Transverse colon (tissue), 4 donors: ENCODE results near the gene CEP250. TPM values are rescaled to one million over a fixed set of nuclear protein-coding genes. Genes with fewer than 3 reads are reported as not detected.

Experiments used
- DNase-seq: peaks from one replicate; pipeline ENCODE4 v3.0.0-alpha.2; 2019
- H3K27ac ChIP-seq, 4 donors: fragments of 200-600 bp; sonication (generic); 2 replicates each; pipeline ENCODE4 v1.5.1; 2016 to 2018; ENCODE audit warnings: inconsistent platforms in 4 of 4
- H3K27me3 ChIP-seq: fragments of 200-600 bp; sonication (generic); 2 replicates; pipeline ENCODE4 v1.5.1; 2017; ENCODE audit warnings: inconsistent platforms
- H3K36me3 ChIP-seq, 4 donors: fragments of 200-600 bp; sonication (generic); 2 replicates each; pipeline ENCODE4 v1.5.1; 2017 to 2019; ENCODE audit warnings: inconsistent platforms in 4 of 4
- H3K4me1 ChIP-seq, 4 donors: fragments of 200-600 bp; sonication (generic); 2 replicates each; pipeline ENCODE4 v1.5.1; 2017 to 2020; ENCODE audit warnings: inconsistent platforms in 4 of 4
- H3K4me3 ChIP-seq, 4 donors: fragments of 200-600 bp; sonication (generic); 1 replicate in 1 of 4; 2 replicates in 3 of 4; pipeline versions ENCODE4 v1.5.1 to v1.6.1; 2017 to 2019; ENCODE audit warnings: inconsistent platforms in 4 of 4
- H3K9me3 ChIP-seq, 2 donors: fragments of 200-600 bp; sonication (generic); 2 replicates each; pipeline ENCODE4 v1.5.1; 2017 to 2019; ENCODE audit warnings: inconsistent platforms in 2 of 2
- CTCF ChIP-seq, 5 experiments: fragments of 200-600 bp in 3 of 5; fragments of 450-650 bp in 2 of 5; sonication (generic) in 3 of 5; IDR thresholded peaks; 1 replicate in 2 of 5; 2 replicates in 3 of 5; pipeline ENCODE4 v1.5.1; 2016 to 2017; ENCODE audit warnings: antibody characterized with exemption in 5 of 5, inconsistent platforms in 3 of 5, mild to moderate bottlenecking in 2 of 5, moderate library complexity in 1 of 5
- EP300 ChIP-seq: sonication (generic); formaldehyde crosslinking; IDR thresholded peaks from one replicate; pipeline ENCODE4 v1.6.1; 2017; ENCODE audit warnings: antibody characterized with exemption, low read depth
- POLR2A ChIP-seq: fragments of 450-650 bp; IDR thresholded peaks from one replicate; pipeline ENCODE4 v1.6.1; 2016; ENCODE audit warnings: antibody characterized with exemption, mild to moderate bottlenecking, moderate library complexity
- POLR2AphosphoS5 ChIP-seq, 3 donors: sonication (generic); formaldehyde crosslinking; IDR thresholded peaks; one replicate each; pipeline ENCODE4 v1.6.1; 2016; ENCODE audit warnings: antibody characterized with exemption in 3 of 3
- WGBS, 2 donors: methylation state at CpG; one replicate each; pipeline ENCODE4 v1.1.5; 2018; ENCODE audit warnings: low coverage in 1 of 2; 5-methylcytosine and 5-hydroxymethylcytosine counted together
- in situ Hi-C, 4 donors: fragments of 200-750 bp; cut with MboI; loops; one replicate each; pipeline versions ENCODE4 v1.15.0 to v1.15.1; 2017; ENCODE audit warnings: low sequenced_read_pairs in 3 of 4, low pct_ligation_motif_present in 1 of 4, low pct_unique_long_range_greater_than_20kb in 1 of 4
- intact Hi-C: fragments of 100-400 bp; cut with DNase I; formaldehyde crosslinking; loops from one replicate; pipeline ENCODE4 v1.15.1; 2023; ENCODE audit warnings: low total_unique reads
- total RNA-seq, 4 donors: library from RNA; depleted of rRNA; stranded (reverse); fragments of >200 nt; gene quantifications; one replicate each; pipeline ENCODE4 v1.1.0, GENCODE V29; 2016

The CEP250 gene
- total RNA-seq, 4 donors from 2014 or later, result 22.8 to 38.6 (median 28.7) TPM

GRCh38 chr20:35443003-35443402, 12.4 kb upstream of the CEP250 start:
- TF ChIP-seq POLR2A, result no peak
- no peak for TF ChIP-seq EP300
- TF ChIP-seq POLR2AphosphoS5 (IDR thresholded peaks at IDR 0.05), result no peak
- no peak for TF ChIP-seq CTCF (IDR thresholded peaks at IDR 0.05)
- in situ Hi-C loops (loop anchor here (10.0 to 25.0 kb wide), 3 partner anchors 138 to 306 kb away; partner anchors contain the start of genes EDEM2 (in 2 of the 4) and FAM83C (in 1 of the 4)), intact Hi-C loops (loop anchor here (10.0 kb wide), 1 partner anchor 298 kb away; the partner anchor contains the start of gene EDEM2)
- Histone ChIP-seq H3K9me3 (no peaks in the 10 kb centered on the region), H3K27ac (no peak overlapping the region), H3K4me1 (peaks cover 0 to 10% (median 5%) of the 10 kb centered on the region in 4 donors), H3K36me3 (no peaks in the 10 kb centered on the region), H3K4me3 (no peak overlapping the region), H3K27me3 (peaks cover 8% of the 10 kb centered on the region)
- WGBS, 2 donors, result 60% methylated on average over 6 of the region's 6 CpGs; no CpG with 5 or more reads in 1 of the 2 donors
- no peak for DNase-seq

GRCh38 chr20:35444226-35444625, 11.2 kb upstream of the CEP250 start:
- intact Hi-C loops (loop anchor here (10.0 kb wide), 1 partner anchor 299 kb away; the partner anchor contains the start of gene EDEM2), in situ Hi-C loops (loop anchor here (10.0 to 25.0 kb wide), 3 partner anchors 139 to 307 kb away; partner anchors contain the start of genes EDEM2 (in 2 of the 4) and FAM83C (in 1 of the 4))
- Histone ChIP-seq H3K27me3 (peaks cover 8% of the 10 kb centered on the region), H3K36me3 (no peaks in the 10 kb centered on the region), H3K9me3 (no peaks in the 10 kb centered on the region), H3K4me1 (peaks cover 0 to 6% (median 2%) of the 10 kb centered on the region in 4 donors), H3K4me3 (no peak overlapping the region), H3K27ac (no peak overlapping the region)
- WGBS, 2 donors, result 90% methylated on average over 2 of the region's 2 CpGs; no CpG with 5 or more reads in 1 of the 2 donors
- no peak for DNase-seq
- TF ChIP-seq POLR2A, result no peak
- no peak for TF ChIP-seq CTCF (IDR thresholded peaks at IDR 0.05)
- no peak for TF ChIP-seq EP300
- TF ChIP-seq POLR2AphosphoS5 (IDR thresholded peaks at IDR 0.05), result no peak

GRCh38 chr20:35446356-35447078, 8.9 kb upstream of the CEP250 start:
- WGBS, 2 donors, result 57 to 58% methylated on average over 11 of the region's 11 CpGs
- no peaks in the 10 kb centered on the region for H3K36me3 ChIP-seq
- no peaks in the 10 kb centered on the region for H3K9me3 ChIP-seq
- H3K4me1 ChIP-seq, result peaks cover 0 to 6% (median 2%) of the 10 kb centered on the region in 4 donors
- intact Hi-C loops (loop anchor here (10.0 kb wide), 1 partner anchor 302 kb away; the partner anchor contains the start of gene EDEM2), in situ Hi-C loops (loop anchor here (10.0 to 25.0 kb wide), 3 partner anchors 142 to 309 kb away; partner anchors contain the start of genes EDEM2 (in 2 of the 4) and FAM83C (in 1 of the 4))
- H3K4me3 ChIP-seq, result peak overlapping the region in 3 of 4 donors; percentile 28 to 49 (median 34)
- no peak for DNase-seq
- H3K27me3 ChIP-seq, result peaks cover 8% of the 10 kb centered on the region
- TF ChIP-seq CTCF (IDR thresholded peaks at IDR 0.05), result no peak
- no peak for TF ChIP-seq EP300
- TF ChIP-seq POLR2A, result no peak
- TF ChIP-seq POLR2AphosphoS5 (IDR thresholded peaks at IDR 0.05), result no peak
- H3K27ac ChIP-seq, result no peak overlapping the region

- Histone ChIP-seq H3K36me3 (no peaks in the 10 kb centered on the region), H3K4me3 (peak overlapping the region in 3 of 4 donors; percentile 28 to 49 (median 34)), H3K27ac (no peak overlapping the region), H3K4me1 (peaks cover 0 to 6% (median 2%) of the 10 kb centered on the region in 4 donors), H3K27me3 (peaks cover 8% of the 10 kb centered on the region), H3K9me3 (no peaks in the 10 kb centered on the region)
- in situ Hi-C loops (loop anchor here (10.0 to 25.0 kb wide), 3 partner anchors 142 to 310 kb away; partner anchors contain the start of genes EDEM2 (in 2 of the 4) and FAM83C (in 1 of the 4)), intact Hi-C loops (loop anchor here (10.0 kb wide), 1 partner anchor 302 kb away; the partner anchor contains the start of gene EDEM2)
- DNase-seq, result peak; percentile 93
- WGBS, 2 donors, result 0 to 2% methylated on average over 5 to 11 of the region's 11 CpGs
- TF ChIP-seq EP300 (no peak), CTCF (IDR thresholded peaks at IDR 0.05) (peak; percentile 91 to 96 (median 93))
These were observed 8.2 kb upstream of the CEP250 start for GRCh38 chr20:35447082-35447789.
